GM18519 (cell line): ENCODE results near the gene SLC24A1.

Experiments
- ATAC-seq: cut with Tn5 transposase; IDR thresholded peaks from one replicate; pipeline ENCODE4 v1.9.1; 2021; ENCODE audit warnings: mild to moderate bottlenecking, moderate library complexity; ENCODE audit not compliant: unreplicated experiment, low FRiP score

SLC24A1 gene

DNA sequence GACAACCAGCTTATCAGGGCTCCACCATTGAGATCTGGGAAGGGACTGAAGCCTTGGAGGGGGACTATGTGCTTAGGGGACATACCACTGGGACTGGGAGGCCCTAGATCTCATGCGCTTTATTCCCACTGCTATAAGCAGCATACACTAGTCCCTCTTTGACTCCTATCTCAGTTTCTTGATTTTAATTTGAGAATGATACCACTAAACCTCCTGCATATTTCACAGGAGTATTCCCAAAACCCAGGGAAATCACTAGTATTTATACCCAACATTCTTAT lies 29.2 kb downstream of the SLC24A1 start:
- no peak for ATAC-seq

DNA sequence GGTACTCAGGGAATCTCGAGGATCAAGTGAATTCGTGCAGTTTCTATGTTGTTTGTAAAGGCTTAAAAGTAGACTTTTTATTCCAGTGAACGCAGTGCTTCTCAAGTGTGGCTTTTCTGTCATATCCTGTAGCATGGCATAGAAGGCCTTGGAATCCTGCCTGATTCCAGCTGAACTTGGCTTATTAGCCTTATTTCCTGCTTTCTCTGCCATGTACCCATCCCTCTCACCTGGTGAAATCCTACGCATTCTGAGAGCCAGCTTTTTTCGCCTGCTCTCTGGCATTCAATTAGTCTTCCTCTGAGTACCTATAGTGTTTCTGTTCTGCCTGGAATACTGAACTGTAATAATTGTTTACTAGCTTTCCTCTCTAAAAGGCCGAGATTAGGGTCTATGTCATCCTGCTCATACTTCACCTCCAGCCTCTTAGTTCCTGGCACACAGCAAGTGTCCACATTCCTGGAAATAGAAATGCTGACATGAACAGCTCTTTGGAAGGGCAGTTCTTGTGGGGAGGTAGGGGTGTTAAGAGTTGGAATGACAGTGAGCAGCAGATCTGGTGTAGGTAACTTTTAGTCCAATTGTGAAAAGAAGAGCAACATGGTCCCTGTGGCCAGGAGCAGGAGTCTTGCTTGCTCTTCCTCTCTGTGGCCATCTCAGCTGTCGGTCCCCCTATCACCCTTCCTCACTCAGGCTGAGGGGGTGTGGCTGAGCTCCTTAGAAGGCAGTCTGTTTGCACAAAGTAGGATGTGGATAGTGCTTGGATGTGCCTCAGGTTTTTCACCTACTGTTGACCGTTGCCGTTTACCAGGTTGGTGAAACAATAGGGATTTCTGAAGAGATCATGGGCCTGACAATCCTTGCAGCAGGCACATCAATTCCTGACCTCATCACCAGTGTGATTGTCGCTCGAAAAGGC lies 30.4 kb downstream of the SLC24A1 start:
- no peak for ATAC-seq

DNA sequence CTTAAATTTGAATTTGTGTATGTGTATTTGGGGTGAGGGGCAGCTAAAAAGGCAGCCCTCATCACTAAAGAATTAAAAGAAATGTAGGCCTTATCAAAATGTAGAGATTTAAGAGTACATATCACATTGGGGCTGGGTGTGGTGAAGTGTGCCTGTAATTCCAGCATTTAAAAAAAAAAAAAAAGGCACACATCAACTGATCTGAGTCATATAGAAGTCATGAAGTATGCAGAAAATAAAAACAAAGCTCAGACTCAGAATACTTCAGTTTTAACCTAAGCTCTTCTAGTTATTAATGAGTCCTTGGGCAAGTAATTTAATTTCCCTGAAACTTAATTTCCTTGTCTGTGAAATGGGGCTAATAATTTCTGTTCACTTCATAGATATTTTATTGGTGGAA lies 31.6 kb downstream of the SLC24A1 start:
- no peak for ATAC-seq

- ATAC-seq: no peak
These were observed 32.2 kb downstream of the SLC24A1 start for GRCh38 chr15:65653801-65654521.

DNA sequence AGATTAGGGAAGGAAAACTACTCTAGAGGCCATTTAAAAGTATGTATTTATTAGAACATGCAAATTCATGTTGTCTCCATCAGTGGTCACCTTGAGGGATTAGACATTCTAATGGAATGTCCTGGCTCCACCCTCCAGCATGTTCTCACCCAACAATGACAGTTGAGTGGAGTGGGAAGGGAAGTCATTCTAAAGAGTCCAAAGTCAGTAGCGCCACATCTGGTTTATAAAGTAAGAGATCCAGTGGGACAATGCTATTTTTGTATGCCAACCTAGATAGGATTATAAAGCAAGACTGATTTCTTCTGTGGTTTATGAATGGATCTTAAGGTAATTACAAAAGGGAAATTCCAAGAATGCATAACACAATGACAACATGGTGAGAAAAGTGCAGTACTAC lies 33.3 kb downstream of the SLC24A1 start:
- ATAC-seq: no peak

DNA sequence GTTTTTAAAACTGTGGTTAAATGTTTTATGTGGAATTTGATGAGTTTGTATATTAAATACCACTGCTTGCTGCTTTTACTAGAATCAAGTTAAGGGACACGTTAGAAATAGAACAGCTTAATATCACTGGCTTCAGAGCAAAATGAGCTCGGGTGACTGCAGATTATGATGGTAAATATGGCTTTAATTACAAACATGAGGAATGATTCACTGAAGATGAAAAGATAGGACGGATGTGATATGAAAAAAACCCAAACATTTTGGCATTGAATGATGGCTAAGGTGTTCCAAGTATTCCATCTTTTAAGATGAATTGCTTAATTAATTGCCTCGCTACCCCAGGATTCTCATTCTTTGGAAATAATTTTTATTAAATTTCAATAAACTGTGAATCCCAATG lies 33.7 kb downstream of the SLC24A1 start:
- no peak for ATAC-seq

DNA sequence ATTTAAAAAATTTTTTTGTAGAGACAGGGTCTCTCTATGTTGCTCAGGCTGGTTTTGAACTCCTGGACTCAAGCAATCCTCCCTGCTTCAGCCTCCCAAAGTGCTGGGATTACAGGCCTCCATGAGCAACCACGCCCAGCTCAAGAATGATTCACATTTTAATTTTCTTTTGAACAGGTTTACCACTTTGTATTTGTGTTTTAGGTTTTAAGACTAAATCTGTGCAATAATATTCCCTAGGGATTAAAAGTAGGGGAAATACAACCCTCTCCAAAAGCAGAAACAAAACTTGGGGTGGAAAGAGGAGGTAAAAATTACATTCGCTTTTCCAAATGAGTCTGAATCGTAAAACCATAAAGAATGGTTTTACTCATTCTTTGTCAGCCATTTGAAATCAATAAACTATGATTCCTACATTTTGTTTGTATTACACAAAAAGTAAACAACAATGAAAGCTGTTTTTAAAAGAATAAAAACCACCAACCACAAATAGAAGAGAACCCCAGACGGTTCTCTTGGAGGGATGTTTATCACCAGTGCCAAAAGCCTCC lies 37.8 kb downstream of the SLC24A1 start:
- no peak for ATAC-seq

- no peak for ATAC-seq
These were observed 39.2 kb downstream of the SLC24A1 start for GRCh38 chr15:65660927-65661326.

- no peak for ATAC-seq
These were observed 41.8 kb downstream of the SLC24A1 start for GRCh38 chr15:65663521-65663920.

- ATAC-seq: no peak
These were observed 44.5 kb downstream of the SLC24A1 start for GRCh38 chr15:65666257-65666656.

- ATAC-seq: no peak
These were observed 53.8 kb downstream of the SLC24A1 start for GRCh38 chr15:65675551-65675950.

DNA sequence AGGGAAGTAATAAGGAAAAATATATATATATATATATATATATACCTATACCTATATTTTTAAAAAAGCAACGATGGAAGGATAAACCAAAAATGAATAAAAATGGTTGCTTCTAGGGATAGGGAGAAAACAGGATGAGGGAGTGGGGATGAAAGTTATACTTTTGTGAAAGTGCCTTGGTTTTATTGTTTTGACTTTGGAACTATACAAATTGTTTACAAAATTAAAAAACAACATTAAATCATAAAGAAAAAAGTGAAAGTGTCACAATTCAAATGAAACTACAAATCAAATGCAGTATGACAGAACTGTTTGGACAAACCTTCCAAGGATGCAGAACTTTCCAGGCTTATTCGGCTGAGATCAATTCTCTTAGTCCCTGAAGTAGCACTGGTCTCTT lies 54.4 kb downstream of the SLC24A1 start:
- no peak for ATAC-seq

DNA sequence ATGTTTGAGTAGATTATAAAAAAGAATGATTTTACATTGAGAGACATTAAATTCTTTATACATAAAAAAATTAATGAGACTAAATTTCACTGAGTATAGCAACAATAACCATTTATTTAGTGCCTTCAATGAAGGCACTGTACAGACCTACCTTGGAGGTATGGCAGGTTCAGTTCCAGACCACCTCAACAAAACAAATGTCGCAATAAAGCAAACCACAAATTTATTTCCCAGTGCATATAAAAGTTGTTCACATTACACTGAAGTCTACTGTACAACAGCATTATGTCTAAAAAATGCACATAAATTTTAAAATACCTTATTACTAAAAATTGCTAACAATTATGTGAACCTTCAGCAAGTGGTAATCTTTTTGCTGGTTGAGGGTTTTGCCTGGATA lies 58.8 kb downstream of the SLC24A1 start:
- ATAC-seq: no peak

DNA sequence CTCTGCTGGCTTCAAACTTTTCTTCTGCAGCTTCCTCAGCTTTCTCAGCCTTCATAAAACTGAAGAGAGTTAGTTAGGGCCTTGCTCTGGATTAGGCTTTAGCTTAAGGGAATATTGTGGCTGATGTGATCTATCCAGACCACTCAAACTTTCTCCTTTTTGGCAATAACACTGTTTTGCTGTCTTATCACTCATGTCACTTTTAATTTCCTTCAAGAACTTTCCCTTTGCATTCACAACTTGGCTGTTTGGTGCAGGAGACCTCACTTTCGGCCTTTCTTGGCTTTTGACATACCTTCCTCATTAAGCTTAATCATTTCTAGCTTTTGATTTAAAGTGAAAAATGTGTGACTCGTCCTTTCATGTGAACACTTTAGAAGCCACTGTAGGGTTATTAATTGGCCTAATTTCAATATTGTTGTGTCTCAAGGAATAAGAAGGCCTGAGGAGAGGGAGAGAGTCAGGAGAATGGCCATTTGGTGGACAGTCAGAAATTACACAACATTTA lies 60.7 kb downstream of the SLC24A1 start:
- no peak for ATAC-seq

DNA sequence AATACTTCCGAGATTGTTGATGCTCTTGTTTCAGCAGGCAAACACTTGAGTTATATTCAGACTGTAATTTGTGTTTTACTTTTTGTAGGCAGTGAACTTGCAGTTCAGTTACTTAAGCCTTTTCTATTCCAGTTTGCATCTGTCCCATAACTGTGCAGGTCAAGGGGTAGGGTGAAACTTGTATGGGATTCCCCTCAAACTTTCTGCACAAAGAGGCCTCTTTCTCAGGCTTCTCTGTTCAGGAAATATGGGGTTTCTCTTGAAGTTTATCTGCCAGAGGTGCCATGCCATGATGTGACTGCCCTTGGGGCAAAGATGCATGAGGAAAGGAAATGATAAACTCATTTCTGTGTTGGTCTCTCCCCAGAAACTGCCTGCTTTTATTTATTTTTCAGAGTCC lies 66.7 kb downstream of the SLC24A1 start:
- no peak for ATAC-seq

DNA sequence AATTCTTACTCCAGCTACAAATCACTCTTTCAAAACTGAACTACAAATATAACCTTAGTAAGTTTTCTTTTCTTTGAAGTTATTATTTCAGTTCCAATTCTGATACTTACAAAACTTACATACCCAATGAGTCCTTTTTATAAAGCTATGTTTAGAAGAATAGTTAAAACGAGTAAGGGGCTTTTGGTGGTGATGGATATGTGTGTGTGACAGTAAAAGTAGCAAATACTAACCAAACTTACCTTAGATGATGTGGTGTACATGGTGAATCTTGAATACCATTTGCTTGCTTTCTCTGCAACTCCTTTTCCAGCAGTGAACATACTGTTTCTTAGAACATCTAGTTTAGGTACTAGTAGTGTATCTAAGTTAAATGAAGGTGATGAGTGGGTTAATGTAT lies 68.4 kb downstream of the SLC24A1 start:
- no peak for ATAC-seq

- ATAC-seq: no peak
These were observed 69.0 kb downstream of the SLC24A1 start for GRCh38 chr15:65690778-65691177.

- ATAC-seq: no peak
These were observed 73.3 kb downstream of the SLC24A1 start for GRCh38 chr15:65695081-65695480.
